ENCODE data around the gene P2RX3.
A peak's percentile ranks its signal among the peaks of the same experiment; 100 is the strongest.
"Not testable (repeated sequence)": the region's sequence is repeated elsewhere in the genome, so short reads cannot be mapped to it uniquely, and the experiment has no call there.

Gene P2RX3

GRCh38 chr11:57359896-57360690 lies 21.9 kb downstream of the P2RX3 start:
- intact Hi-C loops (cut with DNase I), result no loop called here
- no peak for DNase-seq

- no peak for DNase-seq
- intact Hi-C loops (cut with DNase I), result no loop called here
These were observed 22.8 kb downstream of the P2RX3 start for GRCh38 chr11:57360991-57361390.

DNA sequence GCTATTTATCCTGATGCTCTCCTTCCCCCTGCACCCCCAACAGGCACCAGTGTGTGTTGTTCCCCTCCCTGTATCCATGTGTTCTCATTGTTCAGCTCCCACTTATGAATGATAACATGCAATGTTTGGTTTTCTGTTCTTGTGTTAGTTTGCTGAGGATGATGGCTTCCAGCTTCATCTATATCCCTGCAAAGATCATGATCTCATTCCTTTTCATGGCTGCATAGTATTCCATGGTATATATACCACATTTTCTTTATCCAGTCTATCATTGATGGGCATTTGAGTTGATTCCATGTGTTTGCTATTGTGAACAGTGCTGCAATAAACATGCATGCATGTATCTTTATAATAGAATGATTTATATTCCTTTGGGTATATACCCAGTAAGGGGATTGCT lies 23.3 kb downstream of the P2RX3 start:
- intact Hi-C loops (cut with DNase I); DNase-seq: not testable (repeated sequence)

DNA sequence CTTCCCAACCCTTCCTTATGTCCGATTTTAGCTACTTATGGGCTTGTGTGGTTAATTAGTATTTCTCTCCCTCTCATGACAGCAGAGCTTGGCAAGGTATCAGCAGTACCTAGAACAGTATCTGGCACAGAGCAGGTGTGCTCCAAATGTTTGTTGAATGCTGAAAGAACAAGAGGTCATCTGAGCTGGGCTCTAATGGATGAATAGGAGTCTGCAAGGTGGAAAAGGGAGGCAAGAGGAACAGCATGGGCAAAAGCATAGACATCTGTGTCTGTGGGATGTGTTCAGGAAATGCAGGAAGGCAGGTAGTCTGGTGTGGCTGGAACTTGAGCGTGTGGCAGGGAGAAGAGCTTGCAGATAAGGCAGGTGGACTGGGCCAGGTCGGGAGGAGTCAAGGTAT lies 23.8 kb downstream of the P2RX3 start:
- no peak for DNase-seq
- intact Hi-C loops (cut with DNase I), result no loop called here

- no peak for DNase-seq
- intact Hi-C loops (cut with DNase I), result no loop called here
These were observed 25.3 kb downstream of the P2RX3 start for GRCh38 chr11:57363131-57364080.

DNA sequence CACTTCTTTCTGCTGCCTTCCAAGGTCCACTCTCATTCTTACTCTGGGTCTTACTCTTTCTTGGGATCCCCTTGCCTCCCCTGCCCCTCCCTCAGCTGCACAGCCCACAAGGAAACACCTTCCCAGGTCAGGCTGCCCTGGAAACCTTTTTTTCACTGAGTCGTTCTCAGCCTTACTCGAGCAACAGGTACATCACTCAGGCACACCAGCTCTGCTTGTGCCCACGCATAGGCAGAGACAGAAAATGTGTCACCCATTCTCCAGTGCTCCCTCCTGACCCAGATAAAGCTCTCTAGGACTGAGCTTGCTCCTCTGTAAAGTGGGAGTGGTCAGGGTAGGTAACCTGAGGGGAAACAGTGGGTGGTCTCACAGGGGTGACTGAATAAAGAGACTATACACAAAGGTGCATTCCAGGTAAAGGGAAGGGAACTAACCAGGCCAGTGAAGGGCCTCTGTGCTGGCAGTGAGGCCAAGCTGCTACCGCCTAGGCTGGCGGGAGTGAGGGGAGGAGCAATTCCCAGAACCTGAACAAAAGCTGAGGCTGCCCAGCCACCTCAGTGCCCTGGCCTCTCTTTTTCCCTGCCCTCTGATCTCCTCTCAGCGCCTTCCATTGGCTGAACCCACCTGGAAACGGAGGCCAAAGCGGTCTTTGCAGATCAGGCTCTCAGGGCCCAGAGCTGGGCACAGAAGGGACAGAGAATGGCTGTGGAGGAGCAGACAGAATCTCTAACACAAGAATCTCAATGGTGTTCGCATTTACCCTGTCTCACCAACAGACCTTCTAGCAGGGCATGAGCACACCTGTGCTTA lies 26.9 kb downstream of the P2RX3 start:
- peak in 32 of 42 donors; percentile 18 to 87 (median 52) for DNase-seq
- intact Hi-C loops (cut with DNase I), result no loop called here

DNA sequence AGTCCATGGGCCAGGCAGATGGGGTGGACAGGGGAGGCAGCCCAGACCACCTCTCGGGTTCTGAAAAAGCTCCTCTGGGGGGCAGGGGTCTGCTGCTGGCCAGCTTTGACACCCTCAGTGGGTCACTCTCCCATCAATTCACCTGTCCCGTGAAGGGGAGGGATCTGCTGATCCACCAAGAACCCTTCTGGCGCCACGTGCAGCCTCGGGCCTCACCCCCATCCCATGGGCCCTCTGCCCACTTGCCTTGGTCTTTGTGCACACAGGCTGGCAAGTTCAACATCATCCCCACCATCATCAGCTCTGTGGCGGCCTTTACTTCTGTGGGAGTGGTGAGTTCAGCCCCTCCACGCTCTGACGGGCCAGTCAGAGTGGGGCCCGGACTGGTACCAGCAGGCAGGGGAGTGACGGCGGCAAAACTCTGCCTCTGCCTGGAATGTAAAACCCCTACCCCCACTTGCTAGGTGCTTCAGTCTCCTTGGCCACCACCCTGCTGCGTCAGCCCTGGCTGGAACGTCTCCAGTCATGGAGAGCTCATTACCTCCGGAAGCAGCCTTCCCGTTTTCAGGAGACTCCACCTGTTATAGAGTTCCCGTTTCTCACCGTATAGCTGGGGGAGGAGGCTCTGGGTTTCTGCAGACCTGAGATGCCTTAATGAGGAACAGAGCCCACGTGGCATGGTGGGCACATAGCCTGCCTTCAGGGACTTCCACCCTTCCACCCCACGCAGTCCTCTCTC lies 30.1 kb downstream of the P2RX3 start:
- intact Hi-C loops (cut with DNase I), result no loop called here
- no peak for DNase-seq

DNA sequence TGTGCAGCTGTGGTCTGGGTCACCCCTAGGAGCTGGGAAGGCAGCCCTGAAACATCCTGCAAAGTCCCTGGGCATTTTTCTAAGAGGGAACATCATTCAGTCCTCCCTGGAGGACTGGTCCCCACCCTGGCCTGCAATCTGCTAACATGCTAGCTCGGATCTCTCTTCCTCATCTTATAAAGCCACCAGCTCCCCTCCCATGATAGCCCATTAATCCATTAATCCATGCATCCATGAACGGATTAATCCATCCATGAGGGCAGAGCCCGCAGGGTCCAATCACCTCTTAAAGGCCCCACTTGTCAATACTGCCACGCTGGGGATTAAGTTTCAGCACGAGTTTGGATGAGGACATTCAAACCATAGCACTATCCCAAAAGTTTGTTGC lies 30.7 kb downstream of the P2RX3 start:
- intact Hi-C loops (cut with DNase I), result no loop called here

GRCh38 chr11:57370251-57370650 lies 32.1 kb downstream of the P2RX3 start:
- intact Hi-C loops (cut with DNase I), result no loop called here
- DNase-seq, result no peak

More for the DNA sequence above, 30.7 kb downstream of the P2RX3 start:
- no peak for DNase-seq

- intact Hi-C loops (cut with DNase I), result no loop called here
- no peak for DNase-seq
These were observed 32.8 kb downstream of the P2RX3 start for GRCh38 chr11:57370941-57371340.

GRCh38 chr11:57373146-57373545 lies 35.0 kb downstream of the P2RX3 start:
- intact Hi-C loops (cut with DNase I), result no loop called here
- DNase-seq, result no peak

- intact Hi-C loops (cut with DNase I), result no loop called here
- DNase-seq, result no peak
These were observed 36.8 kb downstream of the P2RX3 start for GRCh38 chr11:57374966-57375365.

GRCh38 chr11:57375490-57375889 lies 37.3 kb downstream of the P2RX3 start:
- no peak for DNase-seq
- intact Hi-C loops (cut with DNase I), result no loop called here

DNA sequence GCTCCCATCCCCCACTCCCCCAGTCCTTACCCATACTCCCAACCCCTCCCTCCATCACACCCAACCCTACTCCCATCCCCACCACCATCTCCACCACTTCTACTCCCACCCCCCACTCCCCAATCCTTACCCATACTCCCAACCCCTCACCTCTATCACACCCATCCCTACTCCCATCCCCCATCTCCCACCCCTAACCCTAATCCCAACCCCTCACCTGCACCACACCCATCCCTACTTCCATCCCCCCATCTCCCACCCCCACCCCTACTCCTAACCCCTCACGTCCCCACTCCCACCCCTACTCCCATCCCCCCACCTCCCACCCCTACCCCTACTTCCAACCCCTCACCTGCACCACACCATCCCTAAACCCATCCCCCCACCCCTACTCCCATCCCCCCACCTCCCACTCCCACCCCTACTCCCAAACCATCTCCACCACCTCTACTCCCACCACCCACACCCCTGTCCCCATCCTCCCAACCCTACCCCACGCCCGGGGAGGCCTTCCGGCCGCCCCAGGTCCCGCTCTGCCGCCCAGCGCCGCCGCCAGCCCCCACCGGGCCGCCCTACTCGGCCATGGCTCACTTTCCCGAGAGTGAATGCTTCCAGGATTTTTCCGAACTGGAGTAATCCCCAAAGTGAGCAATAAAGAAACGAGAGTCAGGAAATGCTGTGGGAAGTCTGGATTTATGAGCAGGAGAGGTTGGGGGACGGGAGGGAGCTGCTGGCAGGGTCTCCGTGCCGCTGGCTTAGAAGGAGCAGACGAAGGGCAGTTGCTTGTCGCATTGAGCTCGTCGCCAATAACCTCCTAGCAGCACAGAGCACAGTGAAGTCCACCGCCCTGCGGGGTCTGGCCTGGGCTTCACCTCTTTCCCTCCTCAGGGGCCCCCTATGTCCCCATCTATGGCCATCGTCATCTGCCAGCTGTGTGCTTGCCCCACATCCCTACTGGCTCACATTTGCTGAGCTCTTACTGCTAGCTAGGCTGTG lies 38.2 kb downstream of the P2RX3 start:
- no peak for DNase-seq
- intact Hi-C loops (cut with DNase I), result no loop called here

GRCh38 chr11:57377107-57377506 lies 39.0 kb downstream of the P2RX3 start:
- DNase-seq, result no peak
- intact Hi-C loops (cut with DNase I), result no loop called here

DNA sequence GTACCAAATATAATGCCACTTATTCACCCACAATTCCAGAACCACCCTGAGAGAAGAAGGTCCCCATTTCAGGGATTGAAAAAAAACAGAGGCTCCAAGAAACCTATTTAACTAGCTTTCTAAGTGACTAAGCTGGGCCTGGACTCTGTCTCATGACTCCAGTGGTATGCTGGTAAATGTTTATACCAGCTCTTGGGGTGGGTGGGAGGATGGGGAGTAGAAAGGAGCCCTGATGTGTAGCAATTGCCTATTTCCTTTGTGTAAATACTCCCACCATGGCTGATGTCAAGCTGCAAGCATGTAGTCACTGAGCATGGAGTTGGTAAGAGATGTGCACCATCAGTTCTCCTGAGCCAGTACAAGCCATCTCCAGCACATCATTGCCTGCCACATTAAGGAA lies 40.0 kb downstream of the P2RX3 start:
- no peak for DNase-seq
- intact Hi-C loops (cut with DNase I), result no loop called here

DNA sequence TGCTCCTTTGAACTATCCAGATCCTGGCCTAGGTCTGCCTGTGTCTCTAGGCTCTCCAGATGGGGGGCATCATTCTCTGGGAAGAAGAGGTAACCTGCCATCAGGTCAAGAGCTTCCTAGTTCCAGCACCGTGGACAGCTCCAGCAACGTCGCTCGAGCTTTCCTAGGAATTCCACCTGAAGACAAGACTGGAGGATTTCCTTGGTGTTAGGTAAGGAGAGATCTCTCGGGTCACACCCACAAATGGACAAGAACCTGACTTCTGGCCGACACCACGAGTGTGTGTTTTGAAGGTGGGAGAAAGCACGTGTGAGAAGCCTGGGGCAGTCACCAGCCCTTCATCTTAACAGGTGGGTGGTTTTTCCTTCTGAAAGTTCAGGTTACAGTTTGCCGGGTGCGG lies 41.6 kb downstream of the P2RX3 start:
- intact Hi-C loops (cut with DNase I), result no loop called here
- DNase-seq, result no peak

- no peak for DNase-seq
- intact Hi-C loops (cut with DNase I), result no loop called here
These were observed 42.8 kb downstream of the P2RX3 start, which contains the start of gene PRG3 for GRCh38 chr11:57380975-57381374. TSS of gene PRG3 (minus strand) at chr11:57381150. CDS start at chr11:57380708, 442 bp downstream.

Data from head of caudate nucleus (tissue), 42 donors.